GM12874 (cell line): Measurements from ENCODE around the gene RPL13A.

Experiments
- CTCF ChIP-seq: IDR thresholded peaks from 2 replicates; pipeline ENCODE4 v1.5.1; 2011; ENCODE audit warnings: low read depth, mild to moderate bottlenecking, control low read depth, low read length, moderate library complexity; ENCODE audit not compliant: insufficient read depth

The RPL13A gene

GRCh38 chr19:49491030-49491803, 3.8 kb downstream of the RPL13A start:
- TF ChIP-seq CTCF, result no peak

GRCh38 chr19:49491804-49492572, 4.6 kb downstream of the RPL13A start:
- no peak for TF ChIP-seq CTCF

- TF ChIP-seq CTCF, result no peak
These were observed 5.4 kb downstream of the RPL13A start for GRCh38 chr19:49492573-49493405.

GRCh38 chr19:49496574-49497008, 9.2 kb downstream of the RPL13A start:
- TF ChIP-seq CTCF, result no peak

GRCh38 chr19:49497047-49497788, 9.8 kb downstream of the RPL13A start:
- TF ChIP-seq CTCF, result no peak

- no peak for TF ChIP-seq CTCF
These were observed 10.3 kb downstream of the RPL13A start for GRCh38 chr19:49497789-49498103.
